ENCODE results near the gene LAMTOR2. TPM values are rescaled to one million over a fixed set of nuclear protein-coding genes. Genes with fewer than 3 reads are reported as not detected.

The LAMTOR2 gene
- total RNA-seq, 1 donor from 2014 or later, result 60.1 TPM

DNA sequence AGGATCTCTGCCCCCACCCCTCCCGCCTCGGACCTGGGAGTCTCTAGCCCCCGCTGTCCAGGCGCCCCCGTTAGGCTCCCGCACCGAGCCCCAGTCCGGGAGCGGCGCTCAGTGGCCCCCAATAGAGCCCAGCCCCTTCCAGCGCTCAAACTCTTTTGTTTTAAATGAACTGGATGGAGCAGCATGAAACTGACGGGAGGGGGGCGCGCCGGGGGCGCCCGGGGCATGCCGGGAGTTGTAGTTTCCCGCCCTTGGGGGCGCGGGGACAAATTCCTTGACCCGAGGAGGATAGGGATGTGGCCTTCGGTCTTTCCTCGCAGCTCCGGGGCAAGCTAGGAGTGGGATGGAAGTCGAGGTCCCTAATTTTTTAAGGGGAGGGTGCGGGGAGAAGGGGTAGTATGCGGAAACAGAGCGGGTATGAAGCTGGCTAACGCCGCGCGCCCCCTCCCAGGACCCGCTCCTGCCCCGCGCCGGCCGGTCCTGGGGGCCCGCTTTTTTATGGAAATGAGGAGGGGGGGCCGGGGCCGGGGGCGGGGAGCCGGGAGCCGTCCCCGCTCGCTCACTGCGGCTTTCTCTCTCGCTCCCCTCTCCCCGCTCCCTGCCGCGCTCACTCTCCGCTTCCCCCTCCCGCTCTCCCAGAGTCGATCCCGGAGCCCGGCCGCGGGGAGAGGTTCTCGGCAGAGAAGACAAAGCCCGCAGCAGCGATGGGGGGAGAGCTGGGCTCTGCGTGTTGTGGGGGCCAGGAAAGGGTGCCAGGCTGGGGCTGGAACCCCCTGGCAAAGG, 27.9 kb downstream of the LAMTOR2 start, which contains the start of gene MEX3A:
Gene MEX3A (minus strand): TSS at position 157 of the 783 bp plus-strand sequence. CDS start 467 bp downstream, outside the sequence.
- Histone ChIP-seq H3K79me2 (ENCODE audit: insufficient read depth, low read length) (peaks cover 74% of the 10 kb centered on the region), H3K36me3 (ENCODE audit: insufficient read depth, low read length) (peaks cover 2% of the 10 kb centered on the region), H3K27me3 (ENCODE audit: insufficient read depth, low read length) (no peaks in the 10 kb centered on the region), H3K4me2 (ENCODE audit: low read length) (peak within 1 kb of the TSS; percentile 94), H2AFZ (ENCODE audit: low read depth, low read length) (peak within 1 kb of the TSS; percentile 81), H3K4me1 (ENCODE audit: insufficient read depth, low read length) (peaks cover 33% of the 10 kb centered on the region), H3K9me3 (ENCODE audit: insufficient read depth, low read depth, low read length) (no peaks in the 10 kb centered on the region), H3K9ac (ENCODE audit: low read length) (peak within 1 kb of the TSS; percentile 94), H3K4me3 (ENCODE audit: insufficient read depth, low read depth, low read length) (peak within 1 kb of the TSS; percentile 91), H3K27ac (ENCODE audit: low read depth, low read length) (peak within 1 kb of the TSS; percentile 61), H4K20me1 (ENCODE audit: insufficient read depth, low read length) (peaks cover 65% of the 10 kb centered on the region)
- Mint-ChIP-seq H3K27me3 (ENCODE audit: low read depth, unreplicated experiment) (no peaks in the 10 kb centered on the region), H3K9me3 (ENCODE audit: unreplicated experiment) (no peaks in the 10 kb centered on the region), H3K27ac (ENCODE audit: unreplicated experiment) (peak within 1 kb of the TSS; percentile 83), H3K4me3 (ENCODE audit: unreplicated experiment) (peak within 1 kb of the TSS; percentile 97), H3K4me1 (ENCODE audit: low read depth, unreplicated experiment) (peaks cover 49% of the 10 kb centered on the region), H3K36me3 (ENCODE audit: low read depth, unreplicated experiment) (peaks cover 13% of the 10 kb centered on the region)
- FAIRE-seq, result no peak
- TF ChIP-seq EZH2 (IDR thresholded peaks at IDR 0.05; ENCODE audit: insufficient read depth, low read length), result no peak
- no peak for TF ChIP-seq CTCF (IDR thresholded peaks at IDR 0.05; ENCODE audit: insufficient read depth, low read depth, low read length)
- DNase-seq (ENCODE audit: low read depth), result peak; percentile 53

DNA sequence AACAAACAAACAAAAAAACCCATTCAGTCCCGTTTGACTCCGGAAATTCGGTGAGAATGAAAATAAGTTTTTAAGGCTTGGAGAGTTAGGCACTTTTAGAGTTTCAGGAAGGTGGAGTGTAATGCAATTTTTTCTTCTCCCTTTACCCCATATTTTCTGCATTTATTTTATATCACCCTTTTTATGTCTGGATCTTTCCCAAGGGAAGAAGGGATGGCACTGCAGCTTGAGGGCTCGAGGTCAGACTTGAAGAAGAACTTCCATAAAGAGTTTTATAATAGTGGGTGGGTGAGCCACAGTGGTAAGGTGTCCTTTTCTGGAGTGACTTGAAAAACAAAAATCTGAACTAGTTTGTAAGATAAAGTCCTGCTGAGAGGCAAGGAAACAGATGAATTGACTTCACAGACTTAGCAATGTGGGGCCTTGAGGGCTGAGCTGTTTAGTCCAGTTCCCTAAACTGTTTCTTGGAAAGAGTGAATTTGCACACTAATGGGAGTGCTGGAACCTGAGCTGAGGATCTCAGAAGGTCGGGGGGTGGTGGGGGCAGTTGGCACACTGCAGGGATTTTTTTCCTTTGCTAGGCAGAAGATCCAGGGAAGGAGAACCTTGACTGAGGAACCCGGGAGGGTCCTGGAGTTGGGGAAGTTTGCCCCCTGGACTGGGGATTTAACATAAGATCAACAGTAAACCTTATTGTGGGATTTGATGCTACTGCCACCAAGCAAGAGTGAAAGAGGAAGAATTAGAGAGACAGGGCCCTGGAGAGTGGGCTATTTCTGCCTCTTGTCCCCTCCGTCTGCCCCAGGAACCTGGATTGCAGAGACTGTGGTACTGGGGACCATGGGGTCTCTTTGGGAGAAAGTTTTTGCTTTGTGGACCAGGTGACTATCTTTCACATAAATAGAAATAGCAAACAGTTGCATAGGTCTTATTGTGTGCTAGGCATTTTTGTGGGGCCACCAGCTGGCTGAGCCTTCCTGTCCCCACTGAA, 29.5 kb downstream of the LAMTOR2 start:
- Histone ChIP-seq H3K4me1 (ENCODE audit: insufficient read depth, low read length) (peaks cover 20% of the 10 kb centered on the region), H4K20me1 (ENCODE audit: insufficient read depth, low read length) (peaks cover 50% of the 10 kb centered on the region), H3K27ac (ENCODE audit: low read depth, low read length) (no peak overlapping the region), H2AFZ (ENCODE audit: low read depth, low read length) (no peak overlapping the region), H3K9me3 (ENCODE audit: insufficient read depth, low read depth, low read length) (no peaks in the 10 kb centered on the region), H3K4me3 (ENCODE audit: insufficient read depth, low read depth, low read length) (peak overlapping the region; percentile 71), H3K27me3 (ENCODE audit: insufficient read depth, low read length) (no peaks in the 10 kb centered on the region), H3K9ac (ENCODE audit: low read length) (peak overlapping the region; percentile 94), H3K79me2 (ENCODE audit: insufficient read depth, low read length) (peaks cover 59% of the 10 kb centered on the region), H3K4me2 (ENCODE audit: low read length) (peak overlapping the region; percentile 94), H3K36me3 (ENCODE audit: insufficient read depth, low read length) (peaks cover 2% of the 10 kb centered on the region)
- H3K27ac Mint-ChIP-seq (ENCODE audit: unreplicated experiment), result peak overlapping the region; percentile 83
- TF ChIP-seq CTCF (IDR thresholded peaks at IDR 0.05; ENCODE audit: insufficient read depth, low read depth, low read length) (no peak), EZH2 (IDR thresholded peaks at IDR 0.05; ENCODE audit: insufficient read depth, low read length) (no peak)
- H3K4me3 Mint-ChIP-seq (ENCODE audit: unreplicated experiment), result peak overlapping the region; percentile 92
- H3K4me1 Mint-ChIP-seq (ENCODE audit: low read depth, unreplicated experiment), result peaks cover 40% of the 10 kb centered on the region
- no peaks in the 10 kb centered on the region for H3K9me3 Mint-ChIP-seq (ENCODE audit: unreplicated experiment)
- no peak for FAIRE-seq
- no peaks in the 10 kb centered on the region for H3K27me3 Mint-ChIP-seq (ENCODE audit: low read depth, unreplicated experiment)
- peaks cover 9% of the 10 kb centered on the region for H3K36me3 Mint-ChIP-seq (ENCODE audit: low read depth, unreplicated experiment)
- no peak for DNase-seq (ENCODE audit: low read depth)
